Naive thymus-derived CD4-positive, alpha-beta T cell (primary cell): ENCODE results near the gene FCGR1A. TPM values are rescaled to one million over a fixed set of nuclear protein-coding genes. Genes with fewer than 3 reads are reported as not detected.
"Not testable (repeated sequence)": the region's sequence is repeated elsewhere in the genome, so short reads cannot be mapped to it uniquely, and the experiment has no call there.

Experiments
- ATAC-seq: fragments of 150-1000 bp; cut with Tn5 transposase; 2 replicates; pipeline ENCODE4 v1.10.0; 2021; ENCODE audit warnings: mild to moderate bottlenecking, moderate library complexity
- CTCF ChIA-PET: fragments of 350-600 bp; sonication (Branson Sonifier 250); formaldehyde crosslinking; loops from one replicate; lab custom pipeline; 2021; ENCODE audit warnings: antibody characterized with exemption; lab: Charles Lee
- POLR2A ChIA-PET: fragments of 350-600 bp; sonication (Branson Sonifier 250); formaldehyde crosslinking; loops from one replicate; lab custom pipeline; 2021; ENCODE audit warnings: antibody characterized with exemption, inconsistent platforms; lab: Charles Lee
- DNase-seq, 9 donors: peaks; one replicate each; pipeline versions ENCODE4 v3.0.0 to v3.0.0-alpha.2; 2020 to 2022; ENCODE audit warnings: mixed read lengths in 1 of 9
- H3K27ac ChIP-seq: one replicate; pipeline ENCODE4 v1.7.0; 2013; ENCODE audit warnings: mild to moderate bottlenecking, low read depth, low read length, moderate library complexity
- H3K27me3 ChIP-seq, 2 donors: one replicate each; pipeline ENCODE4 v1.7.0; 2013; ENCODE audit warnings: low read length in 2 of 2, mild to moderate bottlenecking in 2 of 2, moderate library complexity in 2 of 2; ENCODE audit not compliant: control insufficient read depth in 2 of 2, insufficient read depth in 2 of 2
- H3K36me3 ChIP-seq, 3 experiments: 1 replicate in 2 of 3; 2 replicates in 1 of 3; pipeline ENCODE4 v1.7.0; 2013; ENCODE audit warnings: low read length in 3 of 3, mild to moderate bottlenecking in 3 of 3, moderate library complexity in 1 of 3; ENCODE audit not compliant: insufficient read depth in 3 of 3, control insufficient read depth in 2 of 3
- H3K4me1 ChIP-seq, 2 donors: one replicate each; pipeline ENCODE4 v1.7.0; 2013; ENCODE audit warnings: low read length in 2 of 2, mild to moderate bottlenecking in 2 of 2, moderate library complexity in 1 of 2; ENCODE audit not compliant: control insufficient read depth in 2 of 2, insufficient read depth in 2 of 2
- H3K4me3 ChIP-seq: 2 replicates; pipeline ENCODE4 v1.7.0; 2013; ENCODE audit warnings: mild to moderate bottlenecking, low read length
- H3K9me3 ChIP-seq, 3 experiments: 1 replicate in 2 of 3; 2 replicates in 1 of 3; pipeline ENCODE4 v1.7.0; 2013; ENCODE audit warnings: low read length in 3 of 3; ENCODE audit not compliant: control insufficient read depth in 2 of 3
- H3K27ac Mint-ChIP-seq, 9 donors: one replicate each; pipeline ENCODE4 v1.8.0; 2020 to 2022; ENCODE audit warnings: mixed read lengths in 9 of 9, mild to moderate bottlenecking in 8 of 9, moderate library complexity in 5 of 9, inconsistent platforms in 2 of 9
- H3K27me3 Mint-ChIP-seq, 5 donors: one replicate each; pipeline ENCODE4 v1.8.0; 2021 to 2022; ENCODE audit warnings: mixed read lengths in 5 of 5, mild to moderate bottlenecking in 1 of 5
- H3K36me3 Mint-ChIP-seq, 5 donors: one replicate each; pipeline ENCODE4 v1.8.0; 2020 to 2022; ENCODE audit warnings: mixed read lengths in 5 of 5, mild to moderate bottlenecking in 3 of 5, inconsistent platforms in 1 of 5
- H3K4me1 Mint-ChIP-seq, 7 donors: one replicate each; pipeline ENCODE4 v1.8.0; 2020 to 2022; ENCODE audit warnings: mixed read lengths in 7 of 7, mild to moderate bottlenecking in 3 of 7, inconsistent platforms in 1 of 7
- H3K4me3 Mint-ChIP-seq, 10 donors: one replicate each; pipeline ENCODE4 v1.8.0; 2020 to 2022; ENCODE audit warnings: mild to moderate bottlenecking in 10 of 10, mixed read lengths in 10 of 10, moderate library complexity in 6 of 10, inconsistent platforms in 2 of 10
- H3K9me3 Mint-ChIP-seq, 11 donors: one replicate each; pipeline ENCODE4 v1.8.0; 2020 to 2022; ENCODE audit warnings: mixed read lengths in 11 of 11, mild to moderate bottlenecking in 4 of 11, inconsistent platforms in 1 of 11, moderate library complexity in 1 of 11
- intact Hi-C, 2 donors: fragments of 100-400 bp; cut with micrococcal nuclease; formaldehyde crosslinking; loops; one replicate each; pipeline ENCODE4 v1.15.1; 2023
- polyA plus RNA-seq, 2 donors: library from polyadenylated mRNA; unstranded; fragments of 300-500 nt; fragmentation: Illumina TruSeq; gene quantifications; one replicate each; pipeline ENCODE4 v1.2.3, GENCODE V29; 2021
- total RNA-seq, 6 experiments: library from RNA in 5 of 6; stranded (reverse) in 5 of 6; gene quantifications; 1 replicate in 5 of 6; 2 replicates in 1 of 6; pipeline ENCODE4 v1.2.3 and lab custom pipeline; 2021 to 2026

The FCGR1A gene
- total and polyA plus RNA-seq, 7 experiments from 2014 or later = 0.21 to 14.4 (median 0.59) TPM; not detected in 4

DNA sequence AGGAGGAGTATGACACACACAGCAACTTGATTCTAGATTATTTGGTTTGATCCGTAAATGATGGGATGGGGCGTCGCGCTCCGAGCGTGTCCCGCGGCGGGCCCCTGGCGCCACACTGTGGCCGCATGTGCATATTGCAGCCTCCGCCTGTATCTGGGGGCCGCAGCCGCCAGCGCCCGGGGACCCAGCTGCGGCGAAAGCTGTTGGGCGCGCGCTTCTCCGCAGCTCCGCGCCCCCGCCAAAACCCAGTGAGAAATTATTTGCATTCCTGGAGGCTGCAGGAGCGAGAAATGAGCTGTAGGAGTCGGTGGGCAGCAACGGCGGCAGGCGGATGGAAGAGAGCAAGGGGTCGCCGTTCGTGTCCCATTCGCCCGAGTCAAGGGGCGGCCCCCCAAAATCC is 10.0 kb downstream of the FCGR1A start:
- CTCF ChIA-PET, POLR2A ChIA-PET, H3K36me3 Mint-ChIP-seq, intact Hi-C loops, H3K27me3 ChIP-seq, H3K9me3 ChIP-seq, H3K4me1 ChIP-seq, H3K36me3 ChIP-seq, H3K4me3 ChIP-seq, H3K9me3 Mint-ChIP-seq, H3K4me1 Mint-ChIP-seq, H3K27me3 Mint-ChIP-seq: not testable (repeated sequence)
- peak; percentile 27 to 77 (median 69) for DNase-seq
- peak; percentile 87 for ATAC-seq
- H3K27ac ChIP-seq = peak overlapping the region; percentile 60
- Mint-ChIP-seq H3K27ac (peak overlapping the region; percentile 78 to 99 (median 96)), H3K4me3 (peak overlapping the region; percentile 90 to 100 (median 97))

DNA sequence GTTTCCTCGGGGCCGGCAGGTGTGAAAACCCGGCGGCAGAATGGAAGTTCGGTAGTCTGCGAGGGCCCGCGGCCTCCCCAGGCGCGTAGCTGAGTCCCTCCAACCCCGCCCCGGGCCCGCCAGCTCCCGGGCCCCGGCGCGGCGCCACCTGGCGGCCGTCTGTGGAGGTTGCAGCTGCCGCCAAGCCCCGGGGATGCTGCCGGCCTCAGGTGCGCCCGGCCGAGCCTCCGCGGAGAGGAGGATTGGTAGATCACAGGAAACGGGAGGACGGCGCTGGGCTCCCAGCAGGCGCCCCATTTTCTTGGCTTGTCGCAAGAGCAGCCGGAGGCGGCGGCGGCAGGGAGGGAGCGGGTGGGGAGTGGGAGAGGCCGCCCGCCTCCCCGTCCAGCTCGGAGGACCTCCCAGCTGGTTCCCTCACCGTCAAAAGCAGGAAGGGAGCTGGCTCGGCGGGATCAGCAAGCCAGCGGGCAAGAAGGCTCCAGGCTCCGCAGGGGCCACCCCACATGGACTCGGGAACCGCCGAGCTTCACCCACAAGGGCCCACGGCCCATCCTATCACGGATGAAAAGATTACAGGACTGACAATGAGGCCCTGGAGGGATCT is 10.5 kb downstream of the FCGR1A start:
- H3K9me3 ChIP-seq, H3K4me1 Mint-ChIP-seq, H3K27me3 Mint-ChIP-seq, CTCF ChIA-PET, H3K36me3 Mint-ChIP-seq, H3K36me3 ChIP-seq, POLR2A ChIA-PET, H3K4me3 ChIP-seq, H3K4me1 ChIP-seq, H3K27me3 ChIP-seq, H3K9me3 Mint-ChIP-seq, intact Hi-C loops: not testable (repeated sequence)
- peak; percentile 96 for ATAC-seq
- H3K27ac Mint-ChIP-seq = peak overlapping the region in 4 of 9 donors; percentile 78 to 96 (median 93)
- DNase-seq = peak; percentile 68 to 91 (median 81)
- peak overlapping the region in 7 of 10 donors; percentile 32 to 99 (median 90) for H3K4me3 Mint-ChIP-seq
- H3K27ac ChIP-seq = peak overlapping the region; percentile 60

GRCh38 chr1:149793885-149794284 is 11.4 kb downstream of the FCGR1A start:
- ATAC-seq, H3K4me1 ChIP-seq, H3K27me3 Mint-ChIP-seq, POLR2A ChIA-PET, H3K4me3 Mint-ChIP-seq, H3K9me3 ChIP-seq, DNase-seq, intact Hi-C loops, H3K27me3 ChIP-seq, H3K36me3 Mint-ChIP-seq, CTCF ChIA-PET, H3K4me1 Mint-ChIP-seq, H3K9me3 Mint-ChIP-seq, H3K36me3 ChIP-seq, H3K4me3 ChIP-seq, H3K27ac ChIP-seq, H3K27ac Mint-ChIP-seq: not testable (repeated sequence)

GRCh38 chr1:149801628-149802027 is 19.1 kb downstream of the FCGR1A start:
- POLR2A ChIA-PET, ATAC-seq, CTCF ChIA-PET, H3K4me1 Mint-ChIP-seq, H3K36me3 ChIP-seq, H3K27me3 Mint-ChIP-seq, H3K27ac ChIP-seq, H3K4me1 ChIP-seq, H3K4me3 Mint-ChIP-seq, intact Hi-C loops, H3K36me3 Mint-ChIP-seq, H3K9me3 Mint-ChIP-seq, H3K27ac Mint-ChIP-seq, H3K27me3 ChIP-seq, H3K9me3 ChIP-seq, DNase-seq, H3K4me3 ChIP-seq: not testable (repeated sequence)

DNA sequence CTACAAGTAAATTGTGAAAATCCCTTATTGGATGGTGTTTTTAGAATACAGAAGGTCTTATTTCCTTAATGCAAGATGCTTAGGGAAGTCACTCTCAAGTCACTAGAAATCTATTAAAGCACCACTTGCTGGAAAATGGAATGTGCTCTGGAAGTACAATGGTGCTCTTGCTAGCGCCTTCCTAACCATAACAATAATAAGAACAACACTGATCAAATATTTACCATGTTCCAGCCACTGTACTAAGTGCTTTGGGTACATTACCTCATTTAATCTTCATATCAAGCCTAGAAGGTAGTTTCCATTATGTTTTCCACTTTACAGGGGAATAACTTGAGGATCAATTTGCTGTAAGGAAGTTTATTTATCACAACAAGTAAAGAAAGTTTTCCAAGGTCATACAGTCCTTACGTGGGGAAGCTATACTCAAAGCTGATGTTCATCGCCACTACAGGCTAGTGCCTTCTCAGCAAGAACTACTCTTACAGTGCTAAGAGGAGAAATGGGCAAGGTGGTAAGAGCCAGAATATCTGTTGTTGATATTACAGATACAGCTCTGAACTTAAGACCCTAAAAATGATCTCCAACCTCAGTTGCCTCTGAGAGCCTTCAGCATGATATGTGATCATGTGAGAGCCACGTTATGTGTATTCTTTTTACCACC is 22.1 kb downstream of the FCGR1A start:
- H3K36me3 Mint-ChIP-seq, ATAC-seq, H3K4me3 ChIP-seq, H3K27ac ChIP-seq, H3K27ac Mint-ChIP-seq, H3K9me3 ChIP-seq, H3K27me3 Mint-ChIP-seq, CTCF ChIA-PET, DNase-seq, H3K4me1 ChIP-seq, H3K27me3 ChIP-seq, H3K36me3 ChIP-seq, H3K9me3 Mint-ChIP-seq, intact Hi-C loops, H3K4me1 Mint-ChIP-seq, POLR2A ChIA-PET, H3K4me3 Mint-ChIP-seq: not testable (repeated sequence)

DNA sequence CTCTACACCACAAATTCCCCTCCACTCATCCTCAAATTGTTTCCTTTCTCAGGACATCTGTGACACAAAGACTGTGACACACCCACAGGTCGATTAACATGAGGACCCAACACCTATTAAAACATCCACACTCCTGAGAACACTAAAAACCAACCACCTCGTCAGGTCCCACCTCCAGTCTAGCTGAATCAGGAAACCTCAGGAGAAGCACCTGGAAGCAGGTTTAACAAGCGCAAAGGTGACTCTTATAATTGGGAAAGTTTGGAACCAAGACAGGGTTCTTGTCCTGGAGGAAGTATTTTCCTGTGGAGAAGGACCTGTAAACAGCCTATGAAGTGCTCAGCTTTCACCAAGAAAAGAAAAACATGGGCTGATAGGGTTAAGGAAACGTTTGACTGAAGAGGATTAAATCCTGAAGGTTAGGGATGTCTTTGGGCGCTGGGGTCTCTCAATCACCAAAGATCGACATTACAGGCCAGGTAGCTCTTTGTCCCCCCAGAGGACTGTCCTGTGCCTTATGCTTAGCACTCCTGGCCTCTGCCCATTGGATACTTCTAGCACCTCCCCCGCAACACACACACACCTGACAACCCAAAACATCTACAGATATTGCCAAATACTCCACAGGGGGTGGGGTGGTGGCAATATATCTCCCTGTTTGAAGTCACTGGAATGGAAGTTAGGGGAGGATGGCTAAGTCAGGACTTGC is 28.4 kb downstream of the FCGR1A start:
- POLR2A ChIA-PET = interaction anchor here (0.7 to 1.3 kb wide), 5 partner anchors 33 to 258 kb away, joined by 3 to 5 read pairs (median 5); a partner anchor contains a TSS
- H3K9me3 Mint-ChIP-seq, H3K4me1 ChIP-seq, ATAC-seq, H3K9me3 ChIP-seq, intact Hi-C loops, H3K27me3 ChIP-seq, H3K27me3 Mint-ChIP-seq, H3K27ac ChIP-seq, CTCF ChIA-PET, H3K36me3 Mint-ChIP-seq, H3K36me3 ChIP-seq: not testable (repeated sequence)
- Mint-ChIP-seq H3K27ac (peak overlapping the region in 6 of 9 donors; percentile 38 to 98 (median 64)), H3K4me3 (peak overlapping the region; percentile 68 to 99 (median 79)), H3K4me1 (peaks cover 0 to 19% (median 11%) of the 10 kb centered on the region in 7 donors)
- DNase-seq = peak in 4 of 9 donors; percentile 10 to 29 (median 16)
- peak overlapping the region; percentile 56 for H3K4me3 ChIP-seq
